HG02943 (cell line): ENCODE measurements around the gene TSACC.
"Not testable (repeated sequence)": the region's sequence is repeated elsewhere in the genome, so short reads cannot be mapped to it uniquely, and the experiment has no call there.

Experiments used
- ATAC-seq: cut with Tn5 transposase; IDR thresholded peaks from one replicate; pipeline ENCODE4 v1.9.1; 2021; ENCODE audit warnings: mild to moderate bottlenecking, low read depth, moderate library complexity; ENCODE audit not compliant: unreplicated experiment

Gene TSACC

GRCh38 chr1:156338180-156338976 lies at the start of gene TSACC, which contains the start of gene CCT3:
TSS of gene TSACC (plus strand) at chr1:156338526. CDS start at chr1:156339758, 1,232 bp downstream.
TSS of gene CCT3 (minus strand) at chr1:156338292. CDS start at chr1:156338184, 108 bp downstream.
- peak; percentile 97 for ATAC-seq

- ATAC-seq = no peak
Observed at GRCh38 chr1:156289857-156290256, 48.5 kb upstream of the TSACC start.

- ATAC-seq = peak; percentile 59
Observed at GRCh38 chr1:156291226-156292061, 46.9 kb upstream of the TSACC start.

GRCh38 chr1:156293098-156293434 lies 45.3 kb upstream of the TSACC start:
- no peak for ATAC-seq

GRCh38 chr1:156293895-156294294 lies 44.4 kb upstream of the TSACC start:
- no peak for ATAC-seq

- no peak for ATAC-seq
Observed at GRCh38 chr1:156295391-156295947, 42.9 kb upstream of the TSACC start, which contains the start of gene GLMP. TSS of gene GLMP (minus strand) at chr1:156295679. CDS start at chr1:156295645, 34 bp downstream.

- no peak for ATAC-seq
Observed at GRCh38 chr1:156298852-156299357, 39.4 kb upstream of the TSACC start, which contains the start of gene VHLL. TSS of gene VHLL (minus strand) at chr1:156299307. CDS start at chr1:156299189, 118 bp downstream.

GRCh38 chr1:156303241-156303640 lies 35.1 kb upstream of the TSACC start:
- no peak for ATAC-seq

GRCh38 chr1:156305215-156305614 lies 33.1 kb upstream of the TSACC start:
- no peak for ATAC-seq

- ATAC-seq = no peak
Observed at GRCh38 chr1:156308078-156308477, 30.2 kb upstream of the TSACC start.

- ATAC-seq = no peak
Observed at GRCh38 chr1:156310962-156311361, 27.4 kb upstream of the TSACC start.

- ATAC-seq = no peak
Observed at GRCh38 chr1:156316909-156317308, 21.4 kb upstream of the TSACC start.

GRCh38 chr1:156319664-156320063 lies 18.7 kb upstream of the TSACC start:
- no peak for ATAC-seq

- ATAC-seq = no peak
Observed at GRCh38 chr1:156320560-156320959, 17.8 kb upstream of the TSACC start.

- not testable (repeated sequence) for ATAC-seq
Observed at GRCh38 chr1:156323179-156323578, 15.1 kb upstream of the TSACC start.

- no peak for ATAC-seq
Observed at GRCh38 chr1:156336242-156336641, 2.1 kb upstream of the TSACC start.

- ATAC-seq = no peak
Observed at GRCh38 chr1:156337052-156337887, 1.1 kb upstream of the TSACC start.

- ATAC-seq = peak; percentile 27
Observed at GRCh38 chr1:156337888-156338179, 492 bp upstream of the TSACC start.

GRCh38 chr1:156342166-156342955 lies 4.0 kb downstream of the TSACC start:
- no peak for ATAC-seq
